HepG2 (cell line): ENCODE measurements around the gene SMAD2. TPM values are rescaled to one million over a fixed set of nuclear protein-coding genes. Genes with fewer than 3 reads are reported as not detected.

Experiments used
- DPF2 ChIP-seq: sonication (generic); formaldehyde crosslinking; IDR thresholded peaks from 2 replicates; pipeline ENCODE4 v1.4.0; 2020; ENCODE audit warnings: mild to moderate bottlenecking, low read depth, missing genetic modification reagents, borderline replicate concordance
- KAT7 ChIP-seq: IDR thresholded peaks from 2 replicates; pipeline ENCODE4 v1.6.1; 2018; ENCODE audit warnings: borderline replicate concordance, missing compliant biosample characterization
- MED13 ChIP-seq: sonication (generic); formaldehyde crosslinking; IDR thresholded peaks from 2 replicates; pipeline ENCODE4 v1.5.0; 2020; ENCODE audit warnings: missing genetic modification reagents
- NR2F1 ChIP-seq, 2 experiments: fragments of 450-650 bp in 1 of 2; formaldehyde crosslinking in 1 of 2; IDR thresholded peaks; 2 replicates each; pipeline versions ENCODE4 v1.5.0 to v1.6.1; 2016 to 2020; ENCODE audit warnings: mild to moderate bottlenecking in 1 of 2, missing compliant biosample characterization in 1 of 2, missing genetic modification reagents in 1 of 2, moderate library complexity in 1 of 2
- PHF20 ChIP-seq: sonication (generic); formaldehyde crosslinking; IDR thresholded peaks from 2 replicates; pipeline ENCODE4 v1.5.0; 2020; ENCODE audit warnings: mild to moderate bottlenecking, missing genetic modification reagents
- RBM39 ChIP-seq: fragments of 200-400 bp; formaldehyde crosslinking; IDR thresholded peaks from one replicate; pipeline ENCODE4 v1.6.1; 2018; ENCODE audit warnings: antibody characterized with exemption, mild to moderate bottlenecking, low read depth, low read length; ENCODE audit not compliant: poor library complexity, severe bottlenecking
- RCOR2 ChIP-seq: IDR thresholded peaks from 2 replicates; pipeline ENCODE4 v1.6.1; 2016; ENCODE audit warnings: missing biosample characterization, missing genetic modification reagents
- SAP130 ChIP-seq: IDR thresholded peaks from 2 replicates; pipeline ENCODE4 v1.6.1; 2016; ENCODE audit warnings: low read depth
- SETDB1 ChIP-seq: sonication (generic); formaldehyde crosslinking; IDR thresholded peaks from 2 replicates; pipeline ENCODE4 v1.5.1; 2020; ENCODE audit warnings: missing genetic modification reagents, mild to moderate bottlenecking, borderline replicate concordance
- SIN3B ChIP-seq: fragments of 150-350 bp; IDR thresholded peaks from 2 replicates; pipeline ENCODE4 v1.6.1; 2014; ENCODE audit warnings: low read length
- SMAD9 ChIP-seq: sonication (generic); formaldehyde crosslinking; IDR thresholded peaks from 2 replicates; pipeline ENCODE4 v1.5.1; 2020; ENCODE audit warnings: mild to moderate bottlenecking, missing genetic modification reagents
- ZNF343 ChIP-seq: sonication (generic); formaldehyde crosslinking; IDR thresholded peaks from 2 replicates; pipeline ENCODE4 v1.4.0; 2020; ENCODE audit warnings: mild to moderate bottlenecking, missing genetic modification reagents
- ZNF496 ChIP-seq: sonication (generic); formaldehyde crosslinking; IDR thresholded peaks from 2 replicates; pipeline ENCODE4 v1.8.1; 2023; ENCODE audit warnings: mild to moderate bottlenecking, moderate library complexity, missing genetic modification reagents; ENCODE audit not compliant: insufficient replicate concordance
- ZNF652 ChIP-seq: IDR thresholded peaks from 2 replicates; pipeline ENCODE4 v1.6.1; 2016; ENCODE audit warnings: low read depth, borderline replicate concordance
- ZNF747 ChIP-seq: sonication (generic); formaldehyde crosslinking; IDR thresholded peaks from 2 replicates; pipeline ENCODE4 v1.8.1; 2023; ENCODE audit warnings: missing genetic modification reagents, mild to moderate bottlenecking, borderline replicate concordance
- ZNF891 ChIP-seq: sonication (generic); formaldehyde crosslinking; IDR thresholded peaks from 2 replicates; pipeline ENCODE4 v1.5.0; 2020; ENCODE audit warnings: mild to moderate bottlenecking, missing genetic modification reagents
- polyA plus RNA-seq, 8 experiments: library from polyadenylated mRNA; depleted of rRNA in 3 of 8; stranded (reverse) in 7 of 8; unstranded in 1 of 8; fragments of >200 nt; fragmentation: Illumina TruSeq in 4 of 8; extraction: Trizol in 4 of 8; gene quantifications; 2 replicates each; pipeline versions ENCODE4 v1.2.1 to v1.2.3, GENCODE V29; 2011 to 2016; ENCODE audit warnings: low read depth in 4 of 8, missing spikeins in 1 of 8, mixed read lengths in 1 of 8; ENCODE audit not compliant: insufficient read depth in 1 of 8
- total RNA-seq, 5 experiments: library from RNA; depleted of rRNA; stranded (reverse); fragments of >200 nt; fragmentation: Illumina TruSeq; extraction: Trizol; gene quantifications; 2 replicates each; pipeline ENCODE4 v1.2.3, GENCODE V29; 2016; ENCODE audit warnings: low read depth in 1 of 5
- TF ChIP-seq, protein P1 (sequence below): sonication (generic); formaldehyde crosslinking; IDR thresholded peaks from 2 replicates; pipeline ENCODE4 v1.9.0; 2021; ENCODE audit warnings: missing genetic modification reagents, mild to moderate bottlenecking, borderline replicate concordance
- TF ChIP-seq, protein P2 (sequence below): IDR thresholded peaks from 2 replicates; pipeline ENCODE4 v1.6.1; 2016; ENCODE audit warnings: low read depth
- TF ChIP-seq, protein P3 (sequence below): sonication (generic); formaldehyde crosslinking; IDR thresholded peaks from 2 replicates; pipeline ENCODE4 v1.4.0; 2020; ENCODE audit warnings: mild to moderate bottlenecking, missing genetic modification reagents
- TF ChIP-seq, protein P4 (sequence below): sonication (generic); formaldehyde crosslinking; IDR thresholded peaks from 2 replicates; pipeline ENCODE4 v1.8.1; 2023; ENCODE audit warnings: mild to moderate bottlenecking, missing genetic modification reagents, borderline replicate concordance
- TF ChIP-seq, protein P5 (sequence below): sonication (generic); formaldehyde crosslinking; IDR thresholded peaks from 2 replicates; pipeline ENCODE4 v1.4.0; 2020; ENCODE audit warnings: missing genetic modification reagents
- TF ChIP-seq, protein P6 (sequence below): sonication (generic); formaldehyde crosslinking; IDR thresholded peaks from 2 replicates; pipeline ENCODE4 v1.9.0; 2021; ENCODE audit warnings: missing genetic modification reagents, borderline replicate concordance

The SMAD2 gene
- total and polyA plus RNA-seq, 2 of the 13 experiments (the other 11 are each of a cell fraction or from before 2014, with no cell fraction given): 40.2 to 96.2 TPM

DNA sequence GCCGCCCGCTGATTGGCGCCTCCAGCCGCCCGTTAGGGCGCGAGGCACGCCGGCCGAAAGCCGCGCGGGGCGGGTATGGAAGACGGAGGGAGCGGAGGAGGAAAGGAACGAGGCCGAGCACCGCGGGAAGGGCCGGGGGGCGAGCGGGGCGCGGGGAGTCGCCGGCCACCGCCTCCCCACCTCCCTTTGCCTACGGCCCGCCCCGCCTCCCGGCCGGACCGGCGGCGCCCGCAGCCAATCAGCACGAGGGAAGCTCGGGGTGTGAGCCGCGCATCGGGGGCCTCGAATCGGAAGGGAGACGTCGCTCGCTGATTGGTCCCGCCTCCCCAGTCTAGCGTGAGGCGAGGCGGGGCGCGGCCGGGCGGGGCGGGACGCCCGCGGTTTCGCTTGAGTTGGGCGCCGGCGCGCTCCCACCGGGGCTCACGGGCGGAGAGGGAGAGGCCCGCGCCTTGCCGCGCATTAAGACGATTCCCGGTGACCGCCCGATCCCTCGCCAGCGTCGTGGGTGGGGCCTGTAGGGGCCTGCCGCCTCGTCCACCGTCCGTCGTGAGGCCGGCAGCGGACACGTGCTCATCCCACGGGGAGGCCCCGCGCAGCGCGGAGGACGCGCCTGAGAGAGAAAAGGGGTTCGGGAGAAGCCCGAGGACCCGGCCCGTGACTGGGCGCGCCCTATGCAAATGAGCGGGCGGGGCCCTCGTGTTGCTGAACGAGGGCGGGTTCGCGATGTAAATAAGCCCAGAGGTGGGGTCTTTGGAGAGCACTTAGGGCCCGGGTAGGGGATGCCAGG lies 665 bp upstream of the SMAD2 start (continued):
- TF ChIP-seq ZNF891 (CRISPR knock-in tag): peak; percentile 70
- TF ChIP-seq ZNF496 (CRISPR knock-in tag): no peak
- no peak for TF ChIP-seq KAT7 (CRISPR knock-in tag)
- TF ChIP-seq, protein P1, sequence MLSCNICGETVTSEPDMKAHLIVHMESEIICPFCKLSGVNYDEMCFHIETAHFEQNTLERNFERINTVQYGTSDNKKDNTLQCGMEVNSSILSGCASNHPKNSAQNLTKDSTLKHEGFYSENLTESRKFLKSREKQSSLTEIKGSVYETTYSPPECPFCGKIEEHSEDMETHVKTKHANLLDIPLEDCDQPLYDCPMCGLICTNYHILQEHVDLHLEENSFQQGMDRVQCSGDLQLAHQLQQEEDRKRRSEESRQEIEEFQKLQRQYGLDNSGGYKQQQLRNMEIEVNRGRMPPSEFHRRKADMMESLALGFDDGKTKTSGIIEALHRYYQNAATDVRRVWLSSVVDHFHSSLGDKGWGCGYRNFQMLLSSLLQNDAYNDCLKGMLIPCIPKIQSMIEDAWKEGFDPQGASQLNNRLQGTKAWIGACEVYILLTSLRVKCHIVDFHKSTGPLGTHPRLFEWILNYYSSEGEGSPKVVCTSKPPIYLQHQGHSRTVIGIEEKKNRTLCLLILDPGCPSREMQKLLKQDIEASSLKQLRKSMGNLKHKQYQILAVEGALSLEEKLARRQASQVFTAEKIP (CRISPR knock-in tag): no peak
- TF ChIP-seq MED13: peak; percentile 76
- TF ChIP-seq SAP130: peak; percentile 73; the same call in 1 of the 2 replicates
- peak; percentile 94 for TF ChIP-seq RBM39
- TF ChIP-seq, protein P2, sequence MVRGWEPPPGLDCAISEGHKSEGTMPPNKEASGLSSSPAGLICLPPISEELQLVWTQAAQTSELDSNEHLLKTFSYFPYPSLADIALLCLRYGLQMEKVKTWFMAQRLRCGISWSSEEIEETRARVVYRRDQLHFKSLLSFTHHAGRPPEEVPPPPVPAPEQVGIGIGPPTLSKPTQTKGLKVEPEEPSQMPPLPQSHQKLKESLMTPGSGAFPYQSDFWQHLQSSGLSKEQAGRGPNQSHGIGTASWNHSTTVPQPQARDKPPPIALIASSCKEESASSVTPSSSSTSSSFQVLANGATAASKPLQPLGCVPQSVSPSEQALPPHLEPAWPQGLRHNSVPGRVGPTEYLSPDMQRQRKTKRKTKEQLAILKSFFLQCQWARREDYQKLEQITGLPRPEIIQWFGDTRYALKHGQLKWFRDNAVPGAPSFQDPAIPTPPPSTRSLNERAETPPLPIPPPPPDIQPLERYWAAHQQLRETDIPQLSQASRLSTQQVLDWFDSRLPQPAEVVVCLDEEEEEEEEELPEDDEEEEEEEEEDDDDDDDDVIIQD (CRISPR knock-in tag): no peak; the same call in 1 of the 2 replicates
- TF ChIP-seq SMAD9 (CRISPR knock-in tag): peak; percentile 82
- TF ChIP-seq SIN3B: no peak
- no peak for TF ChIP-seq NR2F1 (CRISPR knock-in tag; IDR thresholded peaks at IDR 0.05)
- TF ChIP-seq ZNF343: peak; percentile 84; the same call in 1 of the 2 replicates
- no peak for TF ChIP-seq ZNF652 (CRISPR knock-in tag)
- TF ChIP-seq, protein P3, sequence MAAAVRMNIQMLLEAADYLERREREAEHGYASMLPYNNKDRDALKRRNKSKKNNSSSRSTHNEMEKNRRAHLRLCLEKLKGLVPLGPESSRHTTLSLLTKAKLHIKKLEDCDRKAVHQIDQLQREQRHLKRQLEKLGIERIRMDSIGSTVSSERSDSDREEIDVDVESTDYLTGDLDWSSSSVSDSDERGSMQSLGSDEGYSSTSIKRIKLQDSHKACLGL (CRISPR knock-in tag): peak; percentile 94
- TF ChIP-seq, protein P4, sequence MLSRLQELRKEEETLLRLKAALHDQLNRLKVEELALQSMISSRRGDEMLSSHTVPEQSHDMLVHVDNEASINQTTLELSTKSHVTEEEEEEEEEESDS (CRISPR knock-in tag): peak; percentile 88; the same call in 1 of the 2 replicates
- TF ChIP-seq, protein P5, sequence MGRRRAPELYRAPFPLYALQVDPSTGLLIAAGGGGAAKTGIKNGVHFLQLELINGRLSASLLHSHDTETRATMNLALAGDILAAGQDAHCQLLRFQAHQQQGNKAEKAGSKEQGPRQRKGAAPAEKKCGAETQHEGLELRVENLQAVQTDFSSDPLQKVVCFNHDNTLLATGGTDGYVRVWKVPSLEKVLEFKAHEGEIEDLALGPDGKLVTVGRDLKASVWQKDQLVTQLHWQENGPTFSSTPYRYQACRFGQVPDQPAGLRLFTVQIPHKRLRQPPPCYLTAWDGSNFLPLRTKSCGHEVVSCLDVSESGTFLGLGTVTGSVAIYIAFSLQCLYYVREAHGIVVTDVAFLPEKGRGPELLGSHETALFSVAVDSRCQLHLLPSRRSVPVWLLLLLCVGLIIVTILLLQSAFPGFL (CRISPR knock-in tag): no peak
- TF ChIP-seq RCOR2: no peak
- peak; percentile 61 for TF ChIP-seq PHF20 (CRISPR knock-in tag)
- TF ChIP-seq ZNF747: peak; percentile 73
- no peak for TF ChIP-seq SETDB1
- no peak for TF ChIP-seq DPF2 (CRISPR knock-in tag)
- TF ChIP-seq, protein P6, sequence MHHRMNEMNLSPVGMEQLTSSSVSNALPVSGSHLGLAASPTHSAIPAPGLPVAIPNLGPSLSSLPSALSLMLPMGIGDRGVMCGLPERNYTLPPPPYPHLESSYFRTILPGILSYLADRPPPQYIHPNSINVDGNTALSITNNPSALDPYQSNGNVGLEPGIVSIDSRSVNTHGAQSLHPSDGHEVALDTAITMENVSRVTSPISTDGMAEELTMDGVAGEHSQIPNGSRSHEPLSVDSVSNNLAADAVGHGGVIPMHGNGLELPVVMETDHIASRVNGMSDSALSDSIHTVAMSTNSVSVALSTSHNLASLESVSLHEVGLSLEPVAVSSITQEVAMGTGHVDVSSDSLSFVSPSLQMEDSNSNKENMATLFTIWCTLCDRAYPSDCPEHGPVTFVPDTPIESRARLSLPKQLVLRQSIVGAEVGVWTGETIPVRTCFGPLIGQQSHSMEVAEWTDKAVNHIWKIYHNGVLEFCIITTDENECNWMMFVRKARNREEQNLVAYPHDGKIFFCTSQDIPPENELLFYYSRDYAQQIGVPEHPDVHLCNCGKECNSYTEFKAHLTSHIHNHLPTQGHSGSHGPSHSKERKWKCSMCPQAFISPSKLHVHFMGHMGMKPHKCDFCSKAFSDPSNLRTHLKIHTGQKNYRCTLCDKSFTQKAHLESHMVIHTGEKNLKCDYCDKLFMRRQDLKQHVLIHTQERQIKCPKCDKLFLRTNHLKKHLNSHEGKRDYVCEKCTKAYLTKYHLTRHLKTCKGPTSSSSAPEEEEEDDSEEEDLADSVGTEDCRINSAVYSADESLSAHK (CRISPR knock-in tag): no peak
